HG03280 (cell line): ENCODE data around the gene PTPRD.
"Not testable (repeated sequence)": the region's sequence is repeated elsewhere in the genome, so short reads cannot be mapped to it uniquely, and the experiment has no call there.

Source experiments
- ATAC-seq: cut with Tn5 transposase; IDR thresholded peaks from one replicate; pipeline ENCODE4 v1.9.1; 2021; ENCODE audit warnings: mild to moderate bottlenecking, moderate library complexity; ENCODE audit not compliant: unreplicated experiment

Gene PTPRD

DNA sequence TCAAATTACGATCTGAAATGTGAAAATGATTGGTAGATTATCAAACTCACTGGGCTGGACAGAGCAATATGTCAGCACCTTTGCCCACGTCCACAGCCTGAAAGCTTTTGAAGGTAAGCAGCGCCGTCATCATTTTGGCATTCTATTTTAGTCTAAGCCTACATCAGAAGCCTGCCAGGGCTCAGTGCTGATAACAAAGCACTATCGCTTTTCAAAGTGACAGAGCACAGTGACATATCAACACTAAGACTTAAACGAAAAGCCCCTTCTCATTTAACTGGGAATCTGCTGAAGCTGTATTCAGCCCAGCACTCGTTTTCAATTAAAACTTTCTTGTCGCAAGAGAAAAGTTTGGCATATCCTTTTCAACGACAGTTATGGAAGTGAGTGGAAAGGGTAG lies 1076.3 kb downstream of the PTPRD start:
- ATAC-seq, result no peak

DNA sequence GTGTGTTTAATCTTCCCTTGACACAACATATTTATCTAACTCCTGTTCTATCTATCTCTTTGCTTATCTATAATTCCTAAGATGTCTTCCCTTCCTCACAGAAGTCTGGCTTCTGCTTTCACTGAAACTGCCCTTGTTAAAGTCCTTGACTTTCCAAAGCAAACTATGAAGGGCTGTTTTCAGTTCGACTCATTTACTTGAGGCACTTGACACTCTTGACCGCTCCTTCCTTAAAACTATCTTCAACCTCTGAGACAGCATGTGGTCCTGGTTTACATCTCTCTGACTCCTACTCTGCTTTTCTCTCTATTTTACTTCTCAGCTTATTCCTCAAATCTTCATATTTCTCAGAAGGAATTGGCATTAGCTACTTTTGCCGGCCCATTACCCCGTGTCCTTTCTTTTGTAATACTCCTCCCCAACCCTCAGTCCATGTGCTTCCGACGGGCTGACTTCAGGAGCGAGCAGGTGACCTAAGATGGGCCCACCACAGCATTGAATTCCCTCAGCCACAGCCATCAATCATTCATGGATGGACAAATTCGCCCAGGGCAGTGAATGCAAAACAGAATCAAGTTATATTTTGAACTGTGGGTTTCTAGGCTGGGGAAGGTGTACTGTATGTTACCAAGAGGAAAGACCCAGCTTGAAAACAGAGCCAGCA lies 1089.2 kb downstream of the PTPRD start:
- ATAC-seq, result no peak

DNA sequence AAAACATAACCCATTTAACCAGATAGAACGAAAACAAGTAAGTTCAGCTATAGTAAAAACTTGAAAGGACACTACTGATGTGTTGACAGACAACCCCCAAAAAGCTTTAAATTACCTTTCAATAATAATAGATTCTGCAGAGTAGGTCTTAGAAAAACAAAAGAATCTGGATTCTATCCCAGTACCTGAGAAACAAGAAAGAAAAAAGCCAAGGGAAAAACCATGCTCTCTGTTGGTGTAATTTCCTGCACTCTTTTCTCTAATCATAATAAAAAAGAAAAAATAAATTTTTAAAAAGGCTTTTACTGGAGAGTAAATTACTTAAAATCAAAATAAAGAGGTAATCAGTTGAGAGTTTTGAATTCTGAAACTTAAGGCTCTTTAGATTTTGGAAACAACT lies 1090.4 kb downstream of the PTPRD start:
- no peak for ATAC-seq

DNA sequence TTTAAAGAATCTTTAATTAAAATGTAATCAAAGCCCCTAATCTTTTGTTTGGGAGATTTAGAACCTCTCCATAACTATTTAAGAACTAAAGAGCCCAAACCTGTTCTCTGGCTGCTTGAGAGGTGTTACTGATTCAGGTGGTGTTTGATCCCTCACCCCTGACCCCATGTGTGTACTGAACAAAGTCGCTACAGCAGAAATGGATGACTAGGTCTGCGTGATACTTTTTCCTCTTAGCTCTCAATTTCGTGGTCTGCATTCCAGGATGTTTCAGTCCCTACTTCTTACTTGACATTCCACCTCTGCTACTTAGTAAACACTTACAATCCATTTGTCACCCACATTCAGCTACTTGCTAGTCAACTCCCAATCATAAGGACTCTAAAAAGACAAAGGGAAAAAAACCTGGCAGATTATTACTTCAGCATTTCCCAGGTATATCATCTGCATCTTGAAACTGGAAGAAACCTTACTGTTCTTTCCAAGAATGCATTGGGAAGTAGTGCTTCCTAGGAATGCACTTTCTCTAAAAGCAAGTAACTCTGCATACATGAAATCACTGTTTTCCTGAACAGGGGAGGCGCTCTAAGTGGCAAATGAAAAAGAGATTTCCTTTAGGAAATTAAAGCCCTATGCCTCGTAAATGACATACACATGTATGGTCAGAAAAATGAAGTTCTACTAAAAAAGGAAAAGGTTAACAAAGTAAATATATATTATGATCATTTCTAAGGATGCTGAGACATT lies 1091.6 kb downstream of the PTPRD start:
- no peak for ATAC-seq

DNA sequence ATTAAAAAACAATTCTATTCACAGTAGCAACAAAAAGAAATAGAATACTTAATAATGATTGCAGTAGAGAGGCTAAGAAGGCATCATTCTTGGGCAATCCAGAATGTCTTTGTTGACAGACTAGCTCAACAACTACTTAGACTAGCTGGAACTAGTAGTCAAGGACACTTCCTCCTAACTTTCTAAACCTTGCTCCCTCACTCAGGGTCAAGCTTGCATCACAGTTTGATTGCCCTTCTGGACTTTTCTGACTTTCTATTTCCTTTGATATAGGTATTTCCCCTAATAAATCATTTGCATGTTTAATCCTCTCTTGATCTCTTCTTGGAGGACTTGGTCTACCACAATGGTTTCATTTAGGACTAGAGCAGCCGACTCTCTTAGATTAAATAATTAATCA lies 1107.9 kb downstream of the PTPRD start:
- ATAC-seq, result no peak

DNA sequence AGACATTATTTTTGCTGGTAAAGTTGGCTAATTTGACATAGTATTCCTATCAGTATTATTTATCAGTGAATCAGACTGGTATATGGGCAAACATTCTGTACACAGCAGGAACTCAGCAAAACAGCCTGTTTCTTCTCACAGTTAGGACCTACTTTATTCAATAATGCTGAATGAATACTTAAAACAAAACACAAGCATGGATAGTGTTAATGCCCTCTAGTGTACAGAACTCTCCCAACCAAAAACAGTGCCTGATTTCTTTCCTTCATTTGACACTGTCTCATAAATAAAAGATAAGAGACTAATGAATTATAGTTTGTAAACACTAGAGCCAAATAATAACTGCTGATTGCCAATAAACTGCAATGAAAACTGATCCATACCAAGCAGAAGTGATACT lies 1113.3 kb downstream of the PTPRD start:
- no peak for ATAC-seq

DNA sequence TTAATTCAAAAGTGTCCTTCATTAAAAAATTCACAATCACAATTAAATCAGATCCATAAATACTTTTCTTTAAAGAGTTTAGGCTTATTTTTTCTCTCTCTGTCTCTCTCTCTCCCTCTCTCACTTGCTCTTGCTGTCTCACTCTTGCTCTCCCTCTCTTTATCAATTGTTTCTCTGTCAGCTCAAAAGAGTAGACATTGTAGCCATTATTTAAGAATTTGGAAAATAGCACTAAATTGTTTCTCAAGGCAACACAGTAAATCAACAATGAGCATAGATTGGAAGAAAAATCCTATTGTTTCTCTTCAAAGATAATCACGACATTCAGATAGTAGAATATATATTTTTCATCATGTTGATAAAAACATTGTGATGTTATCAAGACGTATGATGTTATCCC lies 1114.0 kb downstream of the PTPRD start:
- no peak for ATAC-seq

DNA sequence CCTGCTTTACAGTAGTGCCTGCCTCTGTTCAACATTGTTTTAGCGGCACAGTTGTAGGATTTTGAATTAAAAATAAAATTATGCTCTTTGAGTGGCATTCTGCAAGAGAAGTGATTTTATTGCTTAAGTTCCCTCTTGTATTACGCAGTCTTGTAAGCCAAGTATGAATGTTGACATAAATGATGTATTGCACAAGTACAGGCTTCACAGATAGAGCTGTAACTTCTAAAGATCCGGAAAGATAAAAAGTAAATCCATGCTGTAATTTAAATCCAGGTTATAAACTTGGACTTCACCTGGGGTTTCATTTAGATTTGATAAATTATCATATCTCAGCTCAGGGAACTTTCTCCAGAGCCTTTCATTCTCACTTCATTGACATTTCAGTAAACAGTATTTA lies 1114.7 kb downstream of the PTPRD start:
- no peak for ATAC-seq

DNA sequence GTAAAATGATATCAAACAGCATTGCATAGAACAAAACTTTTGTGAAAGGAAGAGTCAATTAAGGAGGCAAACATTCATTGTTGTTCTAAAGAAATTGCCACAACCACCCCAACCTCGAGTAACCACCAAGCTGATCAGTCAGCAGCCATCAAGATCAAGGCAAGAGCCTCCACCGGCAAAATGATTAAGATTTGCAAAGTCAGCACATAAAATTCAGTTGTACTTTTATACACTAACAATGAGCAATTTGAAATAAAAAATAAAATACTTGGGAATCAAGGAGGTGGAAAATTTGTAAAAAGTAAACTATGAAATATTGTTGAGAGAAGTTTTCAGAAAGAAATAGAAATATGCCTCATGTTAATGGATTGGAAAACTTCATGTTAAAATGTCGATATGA lies 1118.5 kb downstream of the PTPRD start:
- no peak for ATAC-seq

DNA sequence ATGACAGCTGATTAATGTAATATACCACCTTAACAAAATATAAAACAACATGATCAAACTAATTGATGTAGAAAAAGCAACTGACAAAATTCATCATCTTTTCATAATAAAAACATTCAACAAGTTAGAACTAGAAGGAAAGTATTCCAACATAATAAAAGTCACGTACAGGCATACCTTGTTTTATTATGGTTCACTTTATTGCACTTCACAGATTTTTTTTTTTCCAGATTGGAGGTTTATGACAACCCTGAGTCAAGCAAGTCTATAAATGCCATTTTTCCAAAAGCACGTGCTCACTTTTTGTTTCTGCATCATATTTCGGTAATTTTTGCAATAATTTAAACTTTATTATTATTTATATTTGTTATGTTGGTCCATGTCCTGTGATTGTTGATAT lies 1120.3 kb downstream of the PTPRD start:
- no peak for ATAC-seq

DNA sequence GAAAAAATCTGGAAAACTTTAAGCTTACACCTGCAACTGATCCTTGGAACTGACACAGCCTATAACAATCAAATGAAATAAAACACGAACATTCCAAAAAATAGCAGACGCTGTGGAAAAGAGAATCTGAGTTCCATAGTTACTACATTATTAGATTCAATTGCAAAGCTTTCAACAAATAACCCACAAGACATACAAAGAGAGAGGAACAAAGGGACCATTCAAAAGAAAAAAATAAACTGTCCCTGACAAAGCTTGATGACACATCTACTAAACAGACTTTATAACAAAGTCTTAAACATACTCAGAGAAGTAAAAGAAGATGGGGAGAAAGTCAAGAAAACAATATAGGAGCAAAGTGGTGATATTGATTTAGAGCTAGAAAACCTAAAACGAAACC lies 1123.6 kb downstream of the PTPRD start:
- ATAC-seq, result no peak

DNA sequence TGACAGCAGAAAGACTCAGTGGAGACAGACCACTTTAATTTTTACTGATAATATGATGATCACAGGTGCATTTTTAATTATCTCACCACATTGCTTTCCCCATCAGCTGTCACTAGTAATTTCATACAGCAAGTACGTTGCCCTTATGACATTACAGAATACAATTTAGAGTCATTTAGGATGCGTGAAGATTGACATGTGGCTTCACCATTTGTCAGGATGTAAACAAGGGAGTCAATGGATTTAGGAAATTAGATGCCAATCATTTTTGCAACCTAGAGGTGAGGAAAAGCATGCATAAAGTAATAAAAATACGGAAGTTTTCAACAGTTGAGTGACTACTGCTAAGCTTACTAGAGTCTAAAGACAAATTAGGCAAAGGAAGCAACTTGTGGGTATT lies 1129.6 kb downstream of the PTPRD start:
- no peak for ATAC-seq

DNA sequence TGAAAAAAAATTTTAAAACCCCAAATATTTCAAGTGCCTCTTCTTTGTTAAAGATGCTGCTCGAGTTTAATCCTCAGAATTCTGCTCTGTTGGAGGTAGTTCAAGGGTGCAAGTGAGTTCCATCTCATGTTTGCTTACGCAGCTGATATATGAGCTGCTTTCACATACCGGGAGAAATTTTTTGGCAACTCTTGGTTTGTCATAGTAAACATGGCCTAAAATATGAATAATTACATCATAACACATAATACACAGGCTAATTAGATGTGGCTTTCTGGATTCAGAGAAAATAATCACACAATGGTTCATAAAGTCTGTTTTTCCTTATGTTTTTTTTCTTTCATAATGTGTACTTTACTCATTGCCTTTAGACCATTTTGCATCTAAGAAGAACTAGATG lies 1134.1 kb downstream of the PTPRD start:
- ATAC-seq, result no peak

DNA sequence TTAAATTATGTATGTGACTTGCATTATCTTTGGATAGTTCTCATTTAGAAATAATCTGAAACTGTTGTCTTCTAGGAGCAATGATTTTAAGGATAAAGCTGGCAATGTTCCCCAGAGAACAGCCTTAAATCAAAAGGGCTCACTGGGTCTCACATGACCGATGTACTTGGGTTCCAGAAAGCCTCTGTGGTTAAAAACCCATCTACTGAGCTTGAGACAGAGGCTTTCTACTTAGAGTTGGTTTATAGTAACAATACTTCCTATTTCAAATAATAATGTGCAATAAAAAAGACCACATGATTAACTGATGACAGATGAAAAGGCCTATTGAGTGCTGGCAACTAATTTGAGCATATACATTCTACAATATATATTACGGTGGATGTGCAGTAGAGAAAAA lies 1143.5 kb downstream of the PTPRD start:
- no peak for ATAC-seq

DNA sequence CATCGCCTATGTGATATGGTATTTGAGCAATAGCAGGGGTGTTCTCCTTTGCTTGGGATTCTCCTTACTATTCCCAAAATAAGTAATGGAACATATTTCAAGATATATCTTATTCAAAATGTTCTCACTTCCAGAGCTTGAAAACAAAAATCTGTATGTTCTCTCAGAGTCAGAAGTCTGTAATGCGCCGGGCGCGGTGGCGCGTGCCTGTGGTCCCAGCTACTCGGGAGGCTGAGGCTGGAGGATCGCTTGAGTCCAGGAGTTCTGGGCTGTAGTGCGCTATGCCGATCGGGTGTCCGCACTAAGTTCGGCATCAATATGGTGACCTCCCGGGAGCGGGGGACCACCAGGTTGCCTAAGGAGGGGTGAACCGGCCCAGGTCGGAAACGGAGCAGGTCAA lies 1170.9 kb downstream of the PTPRD start:
- not testable (repeated sequence) for ATAC-seq

DNA sequence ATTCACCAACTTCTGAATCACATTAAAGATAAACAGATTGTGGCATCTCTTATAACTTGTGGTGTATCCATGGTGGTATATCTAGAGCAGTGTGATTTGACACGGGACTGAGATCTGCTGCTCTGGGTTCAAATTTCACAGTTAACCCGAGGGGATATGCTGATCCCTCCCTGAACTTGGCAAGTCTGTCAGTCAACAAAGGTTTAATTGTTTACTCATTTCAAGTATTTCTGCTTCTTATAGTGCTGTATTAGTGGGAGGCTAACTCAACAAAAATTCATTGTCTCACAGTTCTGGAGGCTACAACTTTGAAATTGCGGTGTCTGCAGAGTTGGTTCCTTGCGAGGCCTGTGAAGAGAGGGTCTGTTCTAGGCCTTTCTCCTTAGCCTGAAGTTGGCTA lies 1175.2 kb downstream of the PTPRD start:
- ATAC-seq, result no peak

DNA sequence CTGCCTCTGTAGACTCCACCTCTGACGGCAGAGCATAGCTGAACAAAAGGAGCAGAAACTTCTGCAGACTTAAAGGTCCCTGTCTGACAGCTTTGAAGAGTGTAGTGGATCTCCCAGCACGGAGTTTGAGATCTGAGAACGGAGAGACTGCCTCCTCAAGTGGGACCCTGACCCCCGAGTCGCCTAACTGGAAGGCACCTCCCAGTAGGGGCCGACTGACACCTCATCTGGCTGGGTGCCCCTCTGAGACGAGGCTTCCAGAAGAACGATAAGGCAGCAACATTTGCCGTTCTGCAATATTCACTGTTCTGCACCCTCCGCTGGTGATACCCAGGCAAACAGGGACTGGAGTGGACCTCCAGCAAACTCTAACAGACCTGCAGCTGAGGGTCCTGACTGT lies 1186.3 kb downstream of the PTPRD start:
- ATAC-seq, result not testable (repeated sequence)

DNA sequence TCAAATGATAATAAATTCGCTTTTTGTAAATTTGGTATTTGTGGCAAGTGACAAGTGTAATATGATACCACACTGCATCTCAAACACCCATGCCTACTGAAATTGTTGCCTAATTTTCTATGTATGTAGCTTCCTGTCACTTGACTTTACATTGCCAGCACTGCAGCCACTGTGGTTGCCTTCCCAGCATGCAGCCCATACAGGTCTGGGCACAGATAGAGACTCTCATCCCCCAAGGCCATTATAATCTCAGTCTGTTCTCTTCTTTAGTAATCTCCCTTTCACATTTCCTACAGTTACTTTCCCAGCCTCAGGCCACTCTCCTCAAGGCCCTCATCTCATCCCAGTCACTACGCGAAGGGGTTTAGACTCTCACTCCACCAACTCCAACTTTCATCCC lies 1200.6 kb downstream of the PTPRD start:
- no peak for ATAC-seq

DNA sequence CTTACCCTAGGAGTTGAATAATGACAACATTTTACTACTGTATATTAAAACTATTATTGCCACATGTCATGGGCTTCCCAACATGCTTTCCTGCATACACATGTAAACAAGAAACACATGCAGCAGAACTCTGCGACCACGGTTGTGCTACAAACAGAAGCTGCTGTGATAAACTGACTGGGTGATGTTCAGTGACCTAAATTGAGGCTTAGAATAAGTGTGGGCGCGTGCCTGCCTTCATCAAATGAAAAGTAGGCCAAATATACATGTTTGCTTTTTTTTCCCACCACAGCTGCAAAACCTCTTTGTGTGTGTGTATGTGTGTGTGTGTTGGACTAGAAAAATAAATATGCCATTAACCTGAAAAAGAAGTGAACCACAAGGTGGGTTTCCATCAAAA lies 1202.1 kb downstream of the PTPRD start:
- ATAC-seq, result no peak

DNA sequence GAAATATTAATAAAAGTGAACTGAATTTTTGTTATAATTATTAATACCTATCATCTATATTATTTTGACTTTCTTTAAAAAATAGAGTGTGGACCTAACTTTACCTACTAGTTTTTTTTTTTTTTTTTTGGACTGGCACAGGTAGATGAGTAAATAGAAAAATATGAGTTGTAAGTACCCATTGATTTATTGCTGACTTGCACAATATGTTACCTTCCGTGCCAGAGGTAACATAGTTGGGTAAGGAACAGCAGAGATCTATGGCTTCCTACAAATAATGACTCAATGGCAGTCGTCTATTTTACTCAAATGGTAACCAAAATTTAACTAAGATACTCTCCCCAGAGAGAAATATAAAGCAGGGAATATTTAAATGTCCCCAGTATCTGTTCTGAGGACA lies 1212.8 kb downstream of the PTPRD start:
- no peak for ATAC-seq

DNA sequence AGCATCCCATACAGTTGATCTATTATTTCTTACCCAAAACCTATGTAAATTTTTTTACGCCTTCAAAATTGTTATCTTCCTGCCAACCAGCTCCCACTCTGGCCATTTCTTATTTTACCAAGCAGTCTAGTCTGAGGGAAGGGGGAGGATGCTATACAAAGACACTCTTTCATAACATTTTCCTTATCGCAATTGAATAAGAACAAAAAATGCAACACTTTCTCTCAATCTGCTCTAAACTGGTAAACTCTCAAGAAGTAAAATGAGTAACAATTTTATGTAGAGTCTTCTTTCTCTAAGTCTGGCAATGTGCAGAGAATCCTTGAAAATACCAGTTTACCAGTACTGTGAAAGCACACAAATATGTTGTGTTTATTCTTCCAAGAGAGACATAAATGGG lies 1216.3 kb downstream of the PTPRD start:
- ATAC-seq, result no peak

DNA sequence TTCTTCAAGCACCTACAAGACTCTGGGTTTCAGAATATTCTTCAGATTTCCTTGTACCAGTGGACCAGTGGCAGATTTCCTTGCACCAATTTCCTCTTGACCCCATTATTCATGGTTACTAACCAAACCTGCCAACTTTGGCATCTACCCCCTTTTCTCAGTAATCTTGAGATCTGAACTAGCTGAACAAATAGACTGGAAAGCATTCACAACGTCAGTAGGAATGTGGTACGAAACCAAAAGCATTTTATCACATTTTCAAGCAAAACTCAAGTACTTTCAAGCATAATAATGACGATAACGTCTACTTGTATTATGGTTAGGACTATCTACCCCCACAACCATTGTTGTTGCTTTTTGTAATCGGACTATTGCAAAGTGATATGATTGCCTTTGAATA lies 1217.3 kb downstream of the PTPRD start:
- ATAC-seq, result no peak

DNA sequence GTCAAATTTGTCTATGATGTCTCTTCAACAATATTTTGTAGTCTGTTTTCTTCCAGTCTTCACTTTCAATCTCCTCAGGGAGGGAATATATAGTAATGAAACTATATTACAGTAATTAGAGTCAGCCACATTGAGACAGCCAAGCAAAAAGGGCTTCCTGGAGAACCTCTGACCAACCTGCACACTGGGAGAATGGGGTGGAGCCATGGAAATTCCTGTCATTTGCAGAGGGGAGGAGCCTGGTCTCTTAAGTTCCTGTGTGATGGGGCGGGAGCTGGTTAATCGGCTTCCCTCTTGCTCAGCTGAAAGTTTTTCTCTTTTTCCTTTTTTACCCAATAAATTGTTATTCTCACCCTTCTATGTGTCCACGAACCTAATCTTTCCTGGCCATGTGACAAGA lies 1220.0 kb downstream of the PTPRD start:
- no peak for ATAC-seq
